Hematopoietic multipotent progenitor cell (in vitro differentiated cells): ENCODE data around the gene EFCAB8. TPM values are rescaled to one million over a fixed set of nuclear protein-coding genes. Genes with fewer than 3 reads are reported as not detected.
A peak's percentile ranks its signal among the peaks of the same experiment; 100 is the strongest.

Experiments used
- DNase-seq, 3 donors: peaks; one replicate each; pipeline ENCODE4 v3.0.0-alpha.2; 2011 to 2015; ENCODE audit warnings: low read depth in 2 of 3, low spot score in 2 of 3
- total RNA-seq: library from RNA; depleted of rRNA; stranded (reverse); fragments of >200 nt; gene quantifications from one replicate; pipeline ENCODE4 v1.2.3, GENCODE V29; 2012

The EFCAB8 gene
- total RNA-seq, 1 donor = under 0.01 TPM

DNA sequence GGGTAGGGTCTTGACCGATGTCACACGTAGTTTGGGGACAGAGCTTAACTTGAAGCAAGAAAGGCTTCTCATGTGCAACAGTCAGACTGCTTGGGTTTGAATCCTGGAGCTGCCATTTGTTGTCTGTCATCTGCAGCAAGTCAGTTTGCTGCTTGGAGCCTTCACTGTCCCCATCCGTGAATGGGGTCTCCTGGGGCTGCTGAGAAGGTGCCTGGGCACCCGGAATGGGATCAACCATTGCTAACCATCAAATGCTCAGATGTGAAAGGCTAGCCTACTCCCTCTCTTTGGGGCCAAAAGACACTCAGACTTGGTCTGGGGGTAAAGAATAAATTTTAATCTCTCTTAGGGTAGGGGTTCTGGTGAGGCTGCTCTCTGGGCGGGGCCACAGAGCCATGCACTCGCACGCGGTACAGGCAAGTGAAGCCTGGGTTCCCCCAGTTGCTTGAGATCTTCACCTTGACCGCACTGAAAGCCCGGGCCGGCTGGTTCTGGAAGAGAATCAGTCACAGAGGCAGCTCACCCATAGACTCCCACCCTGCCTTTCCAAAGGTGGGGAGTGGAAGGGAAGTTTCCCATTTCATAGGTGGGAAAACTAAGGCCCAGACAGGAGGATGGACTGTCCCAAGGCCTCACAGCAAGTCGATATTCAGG, 124.9 kb downstream of the EFCAB8 start:
- no peak for DNase-seq

DNA sequence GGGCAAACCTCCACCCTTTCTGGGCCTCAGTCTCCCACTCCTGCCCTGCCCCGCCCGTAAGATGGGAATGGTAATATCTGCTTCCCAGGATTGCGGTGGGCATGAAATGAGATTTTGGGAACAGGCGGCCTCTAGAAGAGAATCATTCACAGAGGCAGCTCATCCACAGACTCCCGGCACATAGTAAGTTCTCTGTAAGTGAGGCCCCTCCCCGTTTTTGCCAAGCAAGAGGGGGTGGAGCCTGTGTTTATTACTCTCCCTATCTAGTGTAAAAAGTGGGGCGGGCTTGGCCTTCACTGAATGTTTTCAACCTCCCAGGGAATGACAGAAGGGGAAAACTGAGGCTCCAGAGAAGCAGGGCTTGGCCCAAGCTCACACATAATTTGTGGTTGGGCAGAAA, 125.5 kb downstream of the EFCAB8 start:
- no peak for DNase-seq

DNA sequence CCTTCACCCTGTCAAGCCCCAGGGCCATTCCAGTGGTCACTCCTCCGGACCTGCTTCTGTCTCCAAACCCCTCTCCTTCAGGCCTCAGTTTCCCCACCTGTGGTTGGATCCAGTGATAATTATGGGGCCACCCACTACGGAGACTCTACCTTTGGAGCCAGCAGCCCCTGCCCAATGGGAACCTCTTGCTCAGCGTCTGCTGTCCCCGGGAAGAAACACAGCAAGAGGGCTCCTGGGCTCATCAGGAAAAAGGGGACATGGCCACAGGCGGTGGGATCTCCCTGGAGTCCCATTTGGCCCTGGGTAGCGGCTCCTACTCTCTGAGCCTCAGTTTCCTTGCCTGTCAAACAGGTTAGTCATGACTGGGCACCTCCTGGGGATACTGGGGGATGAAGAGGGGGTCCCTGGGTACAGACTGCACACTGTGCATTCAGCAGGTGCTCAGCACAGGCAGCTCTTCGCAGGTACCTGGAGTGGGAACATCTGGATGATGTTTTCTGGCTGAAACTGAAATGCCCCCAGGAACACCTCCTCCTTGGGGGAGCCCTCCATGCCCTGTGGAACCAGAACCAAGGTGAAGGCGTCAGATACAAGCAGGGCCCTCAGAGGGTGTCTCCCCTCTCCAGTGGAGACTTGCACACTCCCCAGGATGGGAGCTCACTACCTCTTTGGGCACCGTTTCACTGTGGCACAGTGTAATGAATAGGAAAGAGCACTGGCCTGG, 126.1 kb downstream of the EFCAB8 start:
- no peak for DNase-seq

GRCh38 chr20:32985596-32985995, 126.9 kb downstream of the EFCAB8 start:
- DNase-seq = no peak

DNA sequence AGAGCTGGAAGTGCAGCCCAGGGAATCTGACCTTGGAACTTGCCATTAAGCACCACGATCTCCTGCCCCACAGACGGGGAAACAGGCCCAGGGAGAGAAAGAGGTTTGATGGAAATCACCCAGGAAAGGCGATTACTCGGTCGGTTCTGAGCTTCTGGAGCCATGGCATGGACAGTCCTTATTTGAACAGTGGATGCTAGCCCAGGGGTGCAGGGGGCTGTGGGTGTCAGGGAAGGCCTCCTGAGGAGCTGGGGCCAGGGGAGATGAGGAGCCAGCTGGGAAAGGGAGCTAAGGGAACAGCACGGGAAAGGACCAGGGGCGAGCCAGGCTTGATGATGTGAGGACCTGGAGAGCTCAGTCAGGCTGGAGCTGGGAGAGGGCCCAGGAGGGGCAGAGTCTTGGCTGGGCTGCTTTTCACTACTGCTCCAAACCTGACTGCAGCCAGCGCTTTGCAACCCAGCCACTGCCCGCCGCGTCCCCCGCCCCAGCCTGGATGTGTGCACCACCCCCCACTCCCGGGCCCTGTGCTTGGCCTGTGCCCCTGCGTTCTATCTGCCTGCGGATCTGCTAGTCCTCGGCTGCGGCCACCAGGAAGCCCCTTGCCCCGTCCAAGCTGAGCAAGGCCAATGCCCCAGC, 127.7 kb downstream of the EFCAB8 start:
- DNase-seq = no peak

GRCh38 chr20:32987044-32987825, 128.5 kb downstream of the EFCAB8 start:
- no peak for DNase-seq

GRCh38 chr20:32988008-32988407, 129.3 kb downstream of the EFCAB8 start:
- no peak for DNase-seq

- DNase-seq = no peak
Observed at GRCh38 chr20:32989507-32990283, 131.0 kb downstream of the EFCAB8 start.

GRCh38 chr20:32990426-32990825, 131.7 kb downstream of the EFCAB8 start:
- DNase-seq = no peak

GRCh38 chr20:32991383-32991782, 132.7 kb downstream of the EFCAB8 start:
- no peak for DNase-seq

- no peak for DNase-seq
Observed at GRCh38 chr20:32991792-32992641, 133.3 kb downstream of the EFCAB8 start.

GRCh38 chr20:32993496-32994050, 134.8 kb downstream of the EFCAB8 start:
- no peak for DNase-seq

DNA sequence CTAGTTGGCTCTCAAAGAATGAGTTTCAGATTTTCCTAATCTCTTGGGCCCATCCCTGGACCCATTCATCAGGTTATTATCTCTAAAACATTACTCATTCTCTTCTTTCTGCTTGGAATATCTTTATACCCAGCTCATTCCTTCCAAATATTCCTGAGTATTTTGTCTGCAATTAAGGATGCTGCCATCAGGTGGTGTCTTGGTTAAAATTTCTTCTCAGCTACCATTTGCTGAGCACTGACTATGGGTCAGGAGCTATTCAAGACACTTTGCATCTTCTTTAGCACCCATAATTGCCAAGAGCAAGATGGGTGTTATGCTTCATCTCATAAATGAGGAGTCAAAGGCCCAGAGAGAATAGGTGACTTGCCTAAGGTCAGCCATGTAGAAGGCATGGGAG, 137.1 kb downstream of the EFCAB8 start:
- DNase-seq = no peak

DNA sequence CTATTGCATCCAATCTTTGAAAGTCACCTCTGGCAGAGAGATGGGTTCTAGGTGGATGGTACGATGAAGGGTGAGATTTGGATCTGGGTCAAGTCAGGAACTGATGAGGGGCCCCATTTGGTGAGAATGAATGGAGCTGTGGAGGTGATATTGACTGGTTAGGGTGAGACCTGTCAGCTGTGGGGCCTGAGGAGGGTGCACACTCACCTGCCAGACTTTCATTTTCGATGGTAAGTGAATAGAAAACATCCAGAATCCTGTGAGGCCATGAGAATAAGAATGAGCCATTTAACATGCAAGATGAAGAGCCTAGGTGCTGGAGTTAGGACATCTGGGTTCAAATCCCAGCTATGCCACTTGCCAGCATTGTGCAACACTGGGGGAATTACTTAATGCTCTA, 138.7 kb downstream of the EFCAB8 start:
- no peak for DNase-seq

GRCh38 chr20:32999603-33000250, 141.0 kb downstream of the EFCAB8 start:
- DNase-seq = peak in 2 of 3 donors; percentile 46 to 68

DNA sequence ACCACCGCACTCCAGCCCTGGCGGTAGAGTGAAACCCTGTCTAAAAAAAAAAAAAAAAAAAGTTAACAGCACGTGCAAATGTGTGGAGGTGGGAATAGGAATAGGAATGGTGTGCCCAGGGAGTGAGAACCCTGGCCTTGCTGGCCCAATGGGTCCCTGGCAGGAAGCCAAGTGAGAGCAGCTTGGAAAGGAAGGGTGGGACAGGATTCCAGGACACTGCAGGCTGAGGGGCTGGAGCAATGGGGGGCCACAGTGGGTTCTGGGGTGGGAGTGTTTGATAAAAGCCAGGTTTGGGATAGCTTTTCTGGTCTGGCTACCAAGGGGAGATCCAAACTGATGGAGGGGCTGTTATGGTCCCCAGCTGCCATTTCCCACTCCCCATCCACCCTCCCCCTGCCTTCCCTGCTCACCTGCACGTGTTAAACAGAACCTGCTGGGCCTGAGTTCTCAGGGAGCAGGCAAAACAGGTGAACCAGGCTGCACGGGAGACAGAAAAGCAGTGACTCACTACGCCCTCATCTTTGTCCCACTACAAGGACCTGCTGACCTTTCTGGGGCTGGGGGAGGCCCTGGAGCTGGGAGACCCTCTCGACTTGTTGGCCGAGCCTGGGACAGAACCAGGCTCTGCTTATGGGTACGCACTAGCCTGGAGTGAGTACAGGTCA, 142.2 kb downstream of the EFCAB8 start:
- no peak for DNase-seq

- no peak for DNase-seq
Observed at GRCh38 chr20:33002087-33002808, 143.5 kb downstream of the EFCAB8 start.
